ENCODE measurements around the gene PASD1. TPM values are rescaled to one million over a fixed set of nuclear protein-coding genes. Genes with fewer than 3 reads are reported as not detected.

The PASD1 gene
- total RNA-seq, 1 experiment from 2014 or later: not detected

DNA sequence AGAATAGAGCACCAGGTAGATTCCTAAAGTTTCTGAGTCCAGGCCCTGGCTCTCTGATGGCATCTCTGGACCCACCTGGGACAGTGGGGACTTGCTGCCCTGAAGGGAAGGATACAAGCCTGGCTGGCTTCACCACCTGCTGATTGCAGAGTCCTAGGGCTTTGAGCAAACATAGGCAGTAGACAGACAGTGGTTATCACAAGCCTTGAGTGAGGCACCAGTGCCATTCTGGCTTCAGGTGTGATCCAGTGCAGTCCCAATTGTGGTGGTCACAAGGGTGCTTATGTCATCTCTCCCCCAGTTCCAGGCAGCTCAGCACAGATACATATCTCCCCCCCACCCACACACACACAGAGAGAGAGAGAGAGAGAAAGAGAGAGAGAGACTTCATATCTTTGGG, 125.2 kb downstream of the PASD1 start:
- CTCF ChIA-PET: no interaction called here

DNA sequence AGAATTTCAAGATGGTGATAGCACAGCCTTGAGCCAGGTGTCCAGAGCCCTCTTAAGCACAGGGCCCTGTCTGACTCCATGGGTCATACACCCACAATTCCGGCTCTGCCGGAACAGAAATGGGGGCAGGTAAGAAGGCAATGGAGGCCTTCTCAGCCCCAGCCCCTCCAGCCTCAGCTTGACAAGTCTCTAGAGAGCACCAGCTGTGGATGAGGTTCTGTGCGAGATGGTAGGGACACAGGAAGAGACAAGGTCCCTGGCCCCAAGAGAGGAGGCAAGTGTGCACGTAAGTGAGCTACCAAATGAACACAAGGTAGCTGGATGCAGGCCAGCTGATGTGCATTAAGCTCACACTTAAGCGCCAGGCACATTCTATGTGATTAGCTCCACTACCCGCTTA, 129.3 kb downstream of the PASD1 start:
- no peak overlapping the region for H3K4me2 ChIP-seq (ENCODE audit: low read length)
- no peaks in the 10 kb centered on the region for H3K4me1 ChIP-seq (ENCODE audit: insufficient read depth, low read length)
- ChIA-PET POLR2A (ENCODE audit: unreplicated experiment) (no interaction called here), CTCF (no interaction called here)
- no peaks in the 10 kb centered on the region for H3K79me2 ChIP-seq (ENCODE audit: low read length)
- no peaks in the 10 kb centered on the region for H3F3A ChIP-seq (ENCODE audit: low read length, unreplicated experiment)
- intact Hi-C loops (cut with micrococcal nuclease): no loop called here
- H3K36me3 ChIP-seq (ENCODE audit: low read depth, low read length): no peaks in the 10 kb centered on the region
- H2AFZ ChIP-seq (ENCODE audit: low read length): no peak overlapping the region
- no peak overlapping the region for H3K27ac ChIP-seq (ENCODE audit: low read length)
- DNase-seq (no peak), ATAC-seq (no peak)
- no peak overlapping the region for H3K4me3 ChIP-seq (ENCODE audit: low read length)
- no peak overlapping the region for H3K9ac ChIP-seq (ENCODE audit: low read length)
- H3K9me3 ChIP-seq (ENCODE audit: low read length): no peaks in the 10 kb centered on the region
- no peaks in the 10 kb centered on the region for H3K9me2 ChIP-seq (replicated peaks; ENCODE audit: low read length)
- H3K27me3 ChIP-seq (ENCODE audit: low read length): no peaks in the 10 kb centered on the region
- H4K20me1 ChIP-seq (ENCODE audit: low read length): no peaks in the 10 kb centered on the region
- no peak for TF ChIP-seq EZH2phosphoT487 (IDR thresholded peaks at IDR 0.05; ENCODE audit: borderline replicate concordance, low read length)
- TF ChIP-seq, protein P1, sequence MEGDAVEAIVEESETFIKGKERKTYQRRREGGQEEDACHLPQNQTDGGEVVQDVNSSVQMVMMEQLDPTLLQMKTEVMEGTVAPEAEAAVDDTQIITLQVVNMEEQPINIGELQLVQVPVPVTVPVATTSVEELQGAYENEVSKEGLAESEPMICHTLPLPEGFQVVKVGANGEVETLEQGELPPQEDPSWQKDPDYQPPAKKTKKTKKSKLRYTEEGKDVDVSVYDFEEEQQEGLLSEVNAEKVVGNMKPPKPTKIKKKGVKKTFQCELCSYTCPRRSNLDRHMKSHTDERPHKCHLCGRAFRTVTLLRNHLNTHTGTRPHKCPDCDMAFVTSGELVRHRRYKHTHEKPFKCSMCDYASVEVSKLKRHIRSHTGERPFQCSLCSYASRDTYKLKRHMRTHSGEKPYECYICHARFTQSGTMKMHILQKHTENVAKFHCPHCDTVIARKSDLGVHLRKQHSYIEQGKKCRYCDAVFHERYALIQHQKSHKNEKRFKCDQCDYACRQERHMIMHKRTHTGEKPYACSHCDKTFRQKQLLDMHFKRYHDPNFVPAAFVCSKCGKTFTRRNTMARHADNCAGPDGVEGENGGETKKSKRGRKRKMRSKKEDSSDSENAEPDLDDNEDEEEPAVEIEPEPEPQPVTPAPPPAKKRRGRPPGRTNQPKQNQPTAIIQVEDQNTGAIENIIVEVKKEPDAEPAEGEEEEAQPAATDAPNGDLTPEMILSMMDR (conservative IDR thresholded peaks at IDR 0.05; ENCODE audit: low read depth, low read length): no peak
- TF ChIP-seq EZH2 (IDR thresholded peaks at IDR 0.05; ENCODE audit: low read length, unreplicated experiment): no peak
- BruUV-seq (replicated peaks): no TSS peak

More for the DNA sequence above, 125.2 kb downstream of the PASD1 start:
- Histone ChIP-seq H3K36me3 (ENCODE audit: low read depth, low read length) (no peaks in the 10 kb centered on the region), H3K4me1 (ENCODE audit: insufficient read depth, low read length) (no peaks in the 10 kb centered on the region), H3K27me3 (ENCODE audit: low read length) (no peaks in the 10 kb centered on the region), H3K9me3 (ENCODE audit: low read length) (no peaks in the 10 kb centered on the region), H2AFZ (ENCODE audit: low read length) (no peak overlapping the region), H3K9ac (ENCODE audit: low read length) (no peak overlapping the region), H3K27ac (ENCODE audit: low read length) (no peak overlapping the region), H4K20me1 (ENCODE audit: low read length) (no peaks in the 10 kb centered on the region), H3F3A (ENCODE audit: low read length, unreplicated experiment) (no peaks in the 10 kb centered on the region), H3K9me2 (replicated peaks; ENCODE audit: low read length) (no peaks in the 10 kb centered on the region), H3K79me2 (ENCODE audit: low read length) (no peaks in the 10 kb centered on the region), H3K4me3 (ENCODE audit: low read length) (no peak overlapping the region), H3K4me2 (ENCODE audit: low read length) (no peak overlapping the region)
- DNase-seq: no peak
- POLR2A ChIA-PET (ENCODE audit: unreplicated experiment): no interaction called here
- TF ChIP-seq EZH2 (IDR thresholded peaks at IDR 0.05; ENCODE audit: low read length, unreplicated experiment) (no peak), EZH2phosphoT487 (IDR thresholded peaks at IDR 0.05; ENCODE audit: borderline replicate concordance, low read length) (no peak)
- TF ChIP-seq, protein P1 (conservative IDR thresholded peaks at IDR 0.05; ENCODE audit: low read depth, low read length): no peak
- BruUV-seq (replicated peaks): no TSS peak
- ATAC-seq: no peak
- intact Hi-C loops (cut with micrococcal nuclease): no loop called here

DNA sequence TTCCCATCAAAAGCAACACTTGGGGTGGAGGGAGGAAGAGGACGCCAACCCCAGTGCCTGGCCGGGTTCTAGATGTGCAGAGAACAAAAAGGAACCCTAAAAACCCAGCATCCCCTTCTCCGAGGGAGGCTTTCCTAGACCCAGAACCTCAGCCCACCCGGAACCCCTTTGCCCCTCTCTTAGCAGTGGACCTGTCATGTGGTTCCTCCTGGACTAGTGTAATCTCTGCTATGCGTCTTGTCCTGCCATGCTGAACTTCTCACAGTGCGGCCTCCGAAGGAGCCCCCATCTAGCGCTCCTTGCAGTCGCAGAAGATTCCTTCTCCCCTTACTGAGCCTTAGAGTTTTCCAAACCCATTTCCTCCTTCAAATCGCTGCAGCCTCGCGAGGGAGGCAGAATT, 130.6 kb downstream of the PASD1 start:
- CTCF ChIA-PET: no interaction called here
- BruUV-seq (replicated peaks): no TSS peak
- Histone ChIP-seq H3K9me3 (ENCODE audit: low read length) (no peaks in the 10 kb centered on the region), H3K9ac (ENCODE audit: low read length) (no peak overlapping the region), H3K4me3 (ENCODE audit: low read length) (no peak overlapping the region), H3K79me2 (ENCODE audit: low read length) (no peaks in the 10 kb centered on the region), H4K20me1 (ENCODE audit: low read length) (no peaks in the 10 kb centered on the region), H2AFZ (ENCODE audit: low read length) (no peak overlapping the region), H3K27ac (ENCODE audit: low read length) (no peak overlapping the region), H3K36me3 (ENCODE audit: low read depth, low read length) (no peaks in the 10 kb centered on the region), H3F3A (ENCODE audit: low read length, unreplicated experiment) (no peaks in the 10 kb centered on the region), H3K4me2 (ENCODE audit: low read length) (no peak overlapping the region), H3K27me3 (ENCODE audit: low read length) (no peaks in the 10 kb centered on the region), H3K9me2 (replicated peaks; ENCODE audit: low read length) (no peaks in the 10 kb centered on the region), H3K4me1 (ENCODE audit: insufficient read depth, low read length) (no peaks in the 10 kb centered on the region)
- TF ChIP-seq EZH2 (IDR thresholded peaks at IDR 0.05; ENCODE audit: low read length, unreplicated experiment) (no peak), EZH2phosphoT487 (IDR thresholded peaks at IDR 0.05; ENCODE audit: borderline replicate concordance, low read length) (no peak)
- TF ChIP-seq, protein P1 (conservative IDR thresholded peaks at IDR 0.05; ENCODE audit: low read depth, low read length): no peak
- ATAC-seq (no peak), DNase-seq (no peak)
- intact Hi-C loops (cut with micrococcal nuclease): no loop called here
- POLR2A ChIA-PET (ENCODE audit: unreplicated experiment): no interaction called here
